Thyroid gland (tissue), 4 donors: ENCODE measurements around the gene ZNF91. TPM values are rescaled to one million over a fixed set of nuclear protein-coding genes. Genes with fewer than 3 reads are reported as not detected.
"Not testable (repeated sequence)": the region's sequence is repeated elsewhere in the genome, so short reads cannot be mapped to it uniquely, and the experiment has no call there.

Experiments used
- DNase-seq, 2 donors: peaks; one replicate each; pipeline ENCODE4 v3.0.0-alpha.2; 2019
- H3K27ac ChIP-seq, 3 donors: fragments of 200-600 bp; sonication (generic); 1 replicate in 2 of 3; 2 replicates in 1 of 3; pipeline ENCODE4 v1.5.1; 2016 to 2019; ENCODE audit warnings: mild to moderate bottlenecking in 1 of 3, moderate library complexity in 1 of 3
- H3K27me3 ChIP-seq: fragments of 200-600 bp; sonication (generic); one replicate; pipeline ENCODE4 v1.5.1; 2019
- H3K36me3 ChIP-seq, 2 donors: fragments of 200-600 bp; sonication (generic); one replicate each; pipeline ENCODE4 v1.5.1; 2016 to 2019
- H3K4me1 ChIP-seq, 2 donors: fragments of 200-600 bp; sonication (generic); one replicate each; pipeline ENCODE4 v1.5.1; 2017 to 2019
- H3K4me3 ChIP-seq, 3 donors: fragments of 200-600 bp; sonication (generic); replicated peaks in 1 of 3; 1 replicate in 2 of 3; 2 replicates in 1 of 3; pipeline ENCODE4 v1.5.1; 2016; ENCODE audit warnings: mild to moderate bottlenecking in 1 of 3
- H3K9me3 ChIP-seq: fragments of 200-600 bp; sonication (generic); one replicate; pipeline ENCODE4 v1.5.1; 2017
- POLR2A ChIP-seq, 2 donors: fragments of 450-650 bp; IDR thresholded peaks; one replicate each; pipeline ENCODE4 v1.6.1; 2017; ENCODE audit warnings: antibody characterized with exemption in 2 of 2, mild to moderate bottlenecking in 2 of 2, moderate library complexity in 1 of 2
- WGBS, 2 donors: methylation state at CpG; one replicate each; pipeline ENCODE4 v1.1.5; 2017; 5-methylcytosine and 5-hydroxymethylcytosine counted together
- intact Hi-C: fragments of 100-400 bp; cut with DNase I; formaldehyde crosslinking; loops from one replicate; pipeline ENCODE4 v1.15.1; 2023
- total RNA-seq, 4 donors: library from RNA; depleted of rRNA; stranded (reverse); fragments of >200 nt; gene quantifications; one replicate each; pipeline ENCODE4 v1.2.3, GENCODE V29; 2016
- TF ChIP-seq, protein P1 (sequence below), 6 experiments: fragments of 200-600 bp in 3 of 6; fragments of 450-650 bp in 3 of 6; sonication (generic) in 3 of 6; IDR thresholded peaks; one replicate each; pipeline ENCODE4 v1.5.1; 2016 to 2019; ENCODE audit warnings: antibody characterized with exemption in 6 of 6, mild to moderate bottlenecking in 2 of 6, inconsistent platforms in 1 of 6, moderate library complexity in 1 of 6

The ZNF91 gene
- total RNA-seq, 4 donors from 2014 or later: 92.5 to 220 (median 122) TPM

DNA sequence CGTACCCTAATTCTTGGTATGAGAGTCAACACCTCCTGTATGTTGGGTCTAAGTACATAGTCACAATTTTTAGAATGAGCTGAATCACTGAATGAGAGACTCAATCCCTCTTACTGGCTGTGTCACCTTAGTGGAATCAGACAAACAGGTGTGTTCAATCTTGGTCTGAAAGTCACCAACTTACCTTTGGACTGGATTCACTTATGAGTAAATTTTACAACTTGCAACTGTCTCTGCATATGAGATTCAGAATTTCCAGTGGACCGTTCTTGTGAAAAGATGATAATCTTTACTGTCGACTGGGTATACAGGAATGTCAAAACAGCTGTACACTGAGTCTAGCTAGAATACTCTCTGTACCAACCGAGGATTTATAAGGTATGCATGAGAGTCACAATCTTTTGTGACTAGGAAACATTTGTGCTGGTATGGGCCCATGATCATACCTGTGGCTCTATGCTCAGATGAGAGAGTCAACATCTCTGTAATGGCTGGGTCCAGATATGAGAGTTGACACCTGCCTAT is 5.9 kb upstream of the ZNF91 start:
- WGBS, 2 donors: 94 to 95% methylated on average over 4 of the region's 4 CpGs
- no peak for TF ChIP-seq POLR2A (IDR thresholded peaks at IDR 0.05)
- TF ChIP-seq, protein P1, sequence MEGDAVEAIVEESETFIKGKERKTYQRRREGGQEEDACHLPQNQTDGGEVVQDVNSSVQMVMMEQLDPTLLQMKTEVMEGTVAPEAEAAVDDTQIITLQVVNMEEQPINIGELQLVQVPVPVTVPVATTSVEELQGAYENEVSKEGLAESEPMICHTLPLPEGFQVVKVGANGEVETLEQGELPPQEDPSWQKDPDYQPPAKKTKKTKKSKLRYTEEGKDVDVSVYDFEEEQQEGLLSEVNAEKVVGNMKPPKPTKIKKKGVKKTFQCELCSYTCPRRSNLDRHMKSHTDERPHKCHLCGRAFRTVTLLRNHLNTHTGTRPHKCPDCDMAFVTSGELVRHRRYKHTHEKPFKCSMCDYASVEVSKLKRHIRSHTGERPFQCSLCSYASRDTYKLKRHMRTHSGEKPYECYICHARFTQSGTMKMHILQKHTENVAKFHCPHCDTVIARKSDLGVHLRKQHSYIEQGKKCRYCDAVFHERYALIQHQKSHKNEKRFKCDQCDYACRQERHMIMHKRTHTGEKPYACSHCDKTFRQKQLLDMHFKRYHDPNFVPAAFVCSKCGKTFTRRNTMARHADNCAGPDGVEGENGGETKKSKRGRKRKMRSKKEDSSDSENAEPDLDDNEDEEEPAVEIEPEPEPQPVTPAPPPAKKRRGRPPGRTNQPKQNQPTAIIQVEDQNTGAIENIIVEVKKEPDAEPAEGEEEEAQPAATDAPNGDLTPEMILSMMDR (IDR thresholded peaks at IDR 0.05): no peak
- Histone ChIP-seq H3K27ac (no peak overlapping the region), H3K27me3 (no peaks in the 10 kb centered on the region), H3K36me3 (no peaks in the 10 kb centered on the region), H3K4me1 (no peaks in the 10 kb centered on the region), H3K4me3 (no peak overlapping the region), H3K9me3 (no peaks in the 10 kb centered on the region)
- DNase-seq: no peak
- intact Hi-C loops: no loop called here

DNA sequence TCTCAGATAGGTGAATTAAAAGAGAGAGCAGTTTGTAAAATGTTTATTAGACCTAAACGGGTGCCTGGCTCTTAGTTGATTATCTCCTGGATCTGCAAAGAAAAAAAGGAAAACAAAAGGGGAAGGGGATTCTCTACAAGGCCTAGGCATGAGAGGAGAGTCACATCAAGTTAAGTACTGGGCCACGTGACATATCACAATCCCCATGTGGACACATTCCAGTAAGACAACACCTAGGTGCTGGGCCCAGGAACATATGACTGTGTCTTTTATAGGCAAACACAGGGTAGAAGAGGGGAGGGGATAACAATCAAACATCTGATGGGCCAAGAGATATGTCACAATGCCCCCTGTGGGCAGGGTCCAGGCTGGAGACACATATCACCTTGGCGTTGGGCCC is 4.2 kb upstream of the ZNF91 start:
- no peak overlapping the region for H3K27ac ChIP-seq
- DNase-seq: no peak
- WGBS, 2 donors: 89 to 92% methylated on average over 3 of the region's 3 CpGs
- TF ChIP-seq, protein P1 (IDR thresholded peaks at IDR 0.05): no peak
- TF ChIP-seq POLR2A (IDR thresholded peaks at IDR 0.05): no peak
- H3K4me3 ChIP-seq: no peak overlapping the region
- no peaks in the 10 kb centered on the region for H3K9me3 ChIP-seq
- H3K36me3 ChIP-seq: no peaks in the 10 kb centered on the region
- intact Hi-C loops: loop anchor here (10.0 kb wide), 1 partner anchor 125 kb away; no protein-coding TSS in a partner anchor
- no peaks in the 10 kb centered on the region for H3K4me1 ChIP-seq
- H3K27me3 ChIP-seq: no peaks in the 10 kb centered on the region

DNA sequence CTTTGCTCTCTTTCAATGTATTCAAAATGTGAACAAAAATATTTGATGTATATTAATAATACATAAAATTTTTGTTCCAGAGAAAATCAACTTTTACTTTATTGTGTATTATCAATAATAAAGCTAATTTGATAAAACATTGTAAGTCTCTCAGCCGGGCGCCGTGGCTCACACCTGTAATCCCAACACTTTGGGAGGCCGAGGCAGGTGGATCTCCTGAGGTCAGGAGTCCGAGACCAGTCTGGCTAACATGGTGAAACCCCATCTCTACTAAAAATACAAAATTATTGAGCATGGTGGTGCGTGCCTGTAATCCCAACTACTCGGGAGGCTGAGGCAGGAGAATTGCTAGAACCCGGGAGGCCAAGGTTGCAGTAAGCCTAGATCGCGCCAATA is 449 bp upstream of the ZNF91 start:
- not testable (repeated sequence) for H3K4me3 ChIP-seq, H3K27me3 ChIP-seq, H3K9me3 ChIP-seq, H3K36me3 ChIP-seq
- peak overlapping the region in 2 of 3 donors; percentile 10 to 83 for H3K27ac ChIP-seq
- WGBS, 2 donors: 90 to 92% methylated on average over 10 of the region's 10 CpGs
- H3K4me1 ChIP-seq: peaks cover 11 to 32% of the 10 kb centered on the region in 2 donors
- intact Hi-C loops: loop anchor here (10.0 kb wide), 1 partner anchor 121 kb away; no protein-coding TSS in a partner anchor
- peak in 1 of 2 donors; percentile 20 for DNase-seq

DNA sequence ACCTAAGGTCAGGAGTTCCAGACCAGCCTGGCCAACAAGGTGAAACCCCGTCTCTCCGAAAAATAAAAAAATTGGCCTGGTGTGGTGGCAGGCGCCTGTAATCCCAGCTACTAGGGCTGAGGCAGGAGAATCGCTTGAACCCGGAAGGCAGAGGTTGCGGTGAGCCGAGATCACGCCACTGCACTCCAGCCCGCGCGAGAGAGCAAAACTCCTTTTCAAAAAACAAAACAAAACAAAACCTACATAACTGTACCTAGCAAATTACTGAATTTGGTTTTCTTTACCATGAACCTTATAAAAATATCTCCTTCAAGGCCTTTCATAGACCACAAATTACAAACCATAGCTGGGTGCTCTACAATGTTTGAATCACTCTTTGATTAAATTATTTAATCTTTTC is 760 bp downstream of the ZNF91 start:
- intact Hi-C loops: loop anchor here (10.0 kb wide), 1 partner anchor 120 kb away; no protein-coding TSS in a partner anchor
- H3K36me3 ChIP-seq: no peaks in the 10 kb centered on the region
- no peak for TF ChIP-seq POLR2A (IDR thresholded peaks at IDR 0.05)
- TF ChIP-seq, protein P1 (IDR thresholded peaks at IDR 0.05): no peak
- DNase-seq: peak; percentile 33 to 49
- peak overlapping the region; percentile 61 to 92 (median 83) for H3K27ac ChIP-seq
- peaks cover 11 to 32% of the 10 kb centered on the region in 2 donors for H3K4me1 ChIP-seq
- H3K4me3 ChIP-seq: peak overlapping the region; percentile 60 to 81 (median 75)
- H3K9me3 ChIP-seq: no peaks in the 10 kb centered on the region
- H3K27me3 ChIP-seq: no peaks in the 10 kb centered on the region
- WGBS, 2 donors: 2 to 3% methylated on average over 11 of the region's 11 CpGs

DNA sequence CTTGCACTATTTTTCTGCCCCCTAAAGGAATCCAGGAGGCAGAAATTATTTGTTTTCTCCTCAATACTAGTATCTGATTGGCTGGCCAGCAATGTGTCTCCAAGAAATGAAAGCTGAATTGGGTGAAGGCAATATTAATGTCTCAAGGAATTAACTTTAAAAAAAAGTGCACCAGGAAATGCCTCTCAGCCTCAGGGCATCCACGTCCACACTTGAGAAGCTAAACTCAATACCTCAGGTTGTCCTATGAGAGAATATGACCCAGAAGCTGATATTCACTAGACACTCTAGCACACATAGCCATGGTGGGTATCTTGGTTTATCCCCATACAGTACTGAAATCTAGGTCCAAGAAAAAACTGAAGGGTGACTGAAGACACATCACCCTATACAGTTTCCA is 2.1 kb downstream of the ZNF91 start:
- no peaks in the 10 kb centered on the region for H3K9me3 ChIP-seq
- intact Hi-C loops: loop anchor here (10.0 kb wide), 1 partner anchor 118 kb away; no protein-coding TSS in a partner anchor
- H3K36me3 ChIP-seq: no peaks in the 10 kb centered on the region
- no peak overlapping the region for H3K27ac ChIP-seq
- H3K27me3 ChIP-seq: no peaks in the 10 kb centered on the region
- H3K4me1 ChIP-seq: peaks cover 11 to 32% of the 10 kb centered on the region in 2 donors
- DNase-seq: no peak
- H3K4me3 ChIP-seq: no peak overlapping the region
- no peak for TF ChIP-seq POLR2A (IDR thresholded peaks at IDR 0.05)
- TF ChIP-seq, protein P1 (IDR thresholded peaks at IDR 0.05): no peak
- 75 to 96% methylated on average over 1 of the region's 1 CpG for WGBS, 2 donors
